ENCODE data around the gene RAB11FIP3.
"Not testable (repeated sequence)": the region's sequence is repeated elsewhere in the genome, so short reads cannot be mapped to it uniquely, and the experiment has no call there.

The RAB11FIP3 gene

DNA sequence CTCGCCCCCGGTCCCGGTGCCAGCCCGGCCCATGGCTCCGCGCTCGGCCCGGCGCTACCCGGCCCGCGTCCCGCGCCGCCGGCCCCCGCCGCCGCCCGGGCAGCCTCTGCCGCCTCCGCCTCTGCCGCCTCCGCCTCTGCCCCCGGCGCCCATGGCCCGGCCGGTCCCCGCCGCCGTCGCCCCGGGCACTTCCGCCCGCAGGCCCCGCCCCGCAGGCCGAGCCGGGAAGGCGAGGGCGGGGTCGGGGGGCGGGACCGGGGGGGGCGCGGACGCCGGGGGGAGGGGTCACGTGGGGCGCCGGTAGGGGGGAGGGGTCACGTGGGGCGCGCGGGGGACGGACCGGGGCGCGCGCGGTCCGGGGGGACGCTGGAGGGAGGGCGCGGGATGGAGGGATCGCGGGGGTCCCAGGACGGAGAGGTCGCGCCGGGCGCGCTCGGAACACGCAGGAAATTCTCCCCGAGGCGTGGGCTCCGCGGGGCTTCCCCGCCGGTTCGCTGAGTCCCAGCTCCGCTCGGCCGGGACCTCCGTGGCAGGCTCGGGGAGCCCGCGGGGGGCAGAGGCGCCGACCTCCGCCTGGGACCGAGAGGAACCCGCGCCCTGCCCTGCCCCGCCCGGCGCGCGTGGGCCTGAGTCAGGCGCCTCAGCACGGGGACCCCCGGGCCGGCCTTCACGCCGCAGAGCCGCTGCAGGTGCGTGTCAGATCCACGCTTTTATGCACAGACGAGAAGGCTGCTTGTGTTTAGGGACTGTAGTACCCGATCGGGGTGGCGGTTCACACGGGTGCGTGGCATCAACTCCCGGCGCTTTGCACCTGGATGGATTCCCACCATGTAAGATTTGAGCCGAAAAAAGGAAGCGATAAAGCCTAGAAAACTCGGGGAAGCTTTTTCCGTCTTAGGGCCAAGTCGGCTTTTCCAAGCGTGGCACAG lies 43.4 kb upstream of the RAB11FIP3 start, which contains the start of gene PGAP6:
TSS of gene PGAP6 (minus strand) at position 190 of the 929 bp plus-strand sequence. CDS start at position 33, 157 bp downstream.
- peaks cover 2% of the 10 kb centered on the region for H3K9me3 ChIP-seq (ENCODE audit: severe bottlenecking)
- peak within 1 kb of the TSS; percentile 84 for H3K4me3 ChIP-seq (ENCODE audit: low read depth, low read length)
- peak; percentile 54 for DNase-seq
- H3K36me3 ChIP-seq: peaks cover 7% of the 10 kb centered on the region
- no peak for TF ChIP-seq CTCF (IDR thresholded peaks at IDR 0.05; ENCODE audit: low read depth, low read length)
- peak within 1 kb of the TSS; percentile 77 for H3K27ac ChIP-seq
- no peaks in the 10 kb centered on the region for H3K27me3 ChIP-seq (ENCODE audit: insufficient read depth, low read depth, severe bottlenecking)

DNA sequence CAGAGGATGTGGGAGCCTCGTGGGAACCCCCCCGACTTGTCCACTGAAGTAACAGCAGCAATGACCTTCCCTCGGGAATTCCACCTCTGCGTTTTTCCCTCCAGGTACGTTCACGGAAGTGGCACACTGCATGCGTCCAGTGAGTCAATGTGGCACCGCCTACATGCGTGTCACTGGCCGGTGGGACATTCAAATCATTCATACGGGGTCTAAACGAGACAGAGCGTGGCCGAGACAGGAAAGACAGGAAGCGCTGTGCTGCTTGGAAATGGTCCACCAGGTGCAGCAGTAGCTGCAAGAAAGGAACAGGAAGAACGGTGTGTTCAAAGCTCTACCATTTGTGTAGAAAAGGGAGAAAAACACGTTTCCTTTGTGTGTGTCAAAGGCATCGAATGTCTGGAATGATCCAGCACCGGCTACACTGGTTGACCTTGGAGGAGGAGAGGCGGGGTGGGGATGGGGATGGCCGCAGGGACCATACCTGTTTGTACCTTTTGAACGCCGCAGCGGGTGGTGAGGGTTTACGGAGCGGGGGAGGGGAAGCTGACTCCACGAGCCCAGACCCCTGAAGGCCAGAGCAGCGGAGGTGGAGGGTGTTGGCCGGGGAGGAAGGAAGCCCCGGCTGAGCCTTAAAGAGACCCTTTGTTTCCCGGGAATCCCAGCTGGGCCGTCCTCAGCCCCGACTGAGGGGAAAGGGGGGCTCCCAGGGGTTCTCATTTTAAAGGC lies 42.0 kb upstream of the RAB11FIP3 start:
- TF ChIP-seq CTCF (IDR thresholded peaks at IDR 0.05; ENCODE audit: low read depth, low read length): no peak
- Histone ChIP-seq H3K9me3 (ENCODE audit: severe bottlenecking) (peaks cover 2% of the 10 kb centered on the region), H3K27ac (peak overlapping the region; percentile 59), H3K36me3 (no peaks in the 10 kb centered on the region), H3K4me3 (ENCODE audit: low read depth, low read length) (peak overlapping the region; percentile 72), H3K27me3 (ENCODE audit: insufficient read depth, low read depth, severe bottlenecking) (no peaks in the 10 kb centered on the region)
- DNase-seq: no peak

DNA sequence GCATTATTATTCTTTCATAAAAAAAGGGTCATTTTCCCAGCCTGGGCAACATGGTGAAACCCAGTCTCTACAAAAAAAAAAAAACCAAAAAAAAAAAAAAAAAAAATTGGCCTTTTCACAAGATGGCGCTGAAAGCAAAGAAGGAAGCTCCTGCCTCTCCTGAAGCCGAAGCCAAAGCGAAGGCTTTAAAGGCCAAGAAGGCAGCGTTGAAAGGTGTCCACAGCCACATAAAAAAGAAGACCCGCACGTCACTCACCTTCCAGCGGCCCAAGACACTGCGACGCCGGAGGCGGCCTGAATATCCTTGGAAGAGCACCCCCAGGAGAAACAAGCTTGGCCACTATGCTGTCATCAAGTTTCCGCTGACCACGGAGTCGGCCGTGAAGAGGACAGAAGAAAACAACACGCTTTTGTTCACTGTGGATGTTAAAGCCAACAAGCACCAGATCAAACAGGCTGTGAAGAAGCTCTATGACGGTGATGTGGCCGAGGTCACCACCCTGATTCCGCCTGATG lies 38.8 kb upstream of the RAB11FIP3 start:
- H3K4me3 ChIP-seq (ENCODE audit: low read depth, low read length): no peak overlapping the region
- H3K27ac ChIP-seq: no peak overlapping the region
- no peaks in the 10 kb centered on the region for H3K36me3 ChIP-seq
- H3K27me3 ChIP-seq (ENCODE audit: insufficient read depth, low read depth, severe bottlenecking): no peaks in the 10 kb centered on the region
- no peaks in the 10 kb centered on the region for H3K9me3 ChIP-seq (ENCODE audit: severe bottlenecking)
- no peak for TF ChIP-seq CTCF (IDR thresholded peaks at IDR 0.05; ENCODE audit: low read depth, low read length)
- no peak for DNase-seq

- not testable (repeated sequence) for DNase-seq; H3K4me3 ChIP-seq (ENCODE audit: low read depth, low read length); H3K27ac ChIP-seq
Observed at GRCh38 chr16:387761-388666, 37.4 kb upstream of the RAB11FIP3 start.

DNA sequence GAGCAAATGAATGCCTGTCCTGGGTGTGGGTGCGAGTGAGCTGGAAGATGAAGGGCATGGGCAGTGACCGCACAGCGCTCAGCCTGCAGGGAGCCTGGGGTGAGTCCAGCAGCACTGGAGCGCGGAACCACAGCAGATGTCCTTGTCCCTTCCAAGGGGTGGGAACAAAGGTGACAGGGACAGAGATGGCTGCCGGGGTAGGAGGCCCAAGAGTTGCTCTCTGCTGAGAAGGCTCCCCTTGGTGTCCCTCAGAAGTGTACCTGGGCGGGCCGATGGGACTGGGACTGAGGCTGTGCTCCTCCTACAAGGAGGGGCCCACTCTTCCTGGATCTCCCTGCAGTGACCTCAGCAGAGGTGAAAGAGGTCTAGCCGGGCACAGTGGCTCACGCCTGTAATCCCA lies 36.1 kb upstream of the RAB11FIP3 start:
- Histone ChIP-seq H3K27me3 (ENCODE audit: insufficient read depth, low read depth, severe bottlenecking) (no peaks in the 10 kb centered on the region), H3K4me3 (ENCODE audit: low read depth, low read length) (no peak overlapping the region), H3K36me3 (no peaks in the 10 kb centered on the region; the same call in 1 of the 2 replicates), H3K9me3 (ENCODE audit: severe bottlenecking) (peaks cover 4% of the 10 kb centered on the region), H3K27ac (no peak overlapping the region)
- DNase-seq: peak; percentile 48
- TF ChIP-seq CTCF (IDR thresholded peaks at IDR 0.05; ENCODE audit: low read depth, low read length): no peak

More at GRCh38 chr16:387761-388666, 37.4 kb upstream of the RAB11FIP3 start:
- H3K9me3 ChIP-seq (ENCODE audit: severe bottlenecking); H3K36me3 ChIP-seq; H3K27me3 ChIP-seq (ENCODE audit: insufficient read depth, low read depth, severe bottlenecking): not testable (repeated sequence)
